Smooth muscle cell (in vitro differentiated cells): ENCODE measurements around the gene ZC3H7B. TPM values are rescaled to one million over a fixed set of nuclear protein-coding genes. Genes with fewer than 3 reads are reported as not detected.

Experiments used
- DNase-seq: peaks from one replicate; lab custom pipeline; 2025; ENCODE audit not compliant: unreplicated experiment; lab: John Stamatoyannopoulos, UW
- H2AFZ ChIP-seq: fragments of 200-600 bp; sonication (generic); 2 replicates; pipeline ENCODE4 v1.6.0; 2016; ENCODE audit warnings: antibody characterized with exemption, low read depth, mild to moderate bottlenecking
- H3F3A ChIP-seq: fragments of 200-600 bp; sonication (generic); 2 replicates; pipeline ENCODE4 v1.6.0; 2017; ENCODE audit warnings: antibody characterized with exemption, low read depth
- H3K27ac ChIP-seq: fragments of 200-600 bp; sonication (generic); 2 replicates; pipeline ENCODE4 v1.5.1; 2016; ENCODE audit warnings: low read depth, mild to moderate bottlenecking
- H3K27me3 ChIP-seq: fragments of 200-600 bp; sonication (generic); 2 replicates; pipeline ENCODE4 v1.6.1; 2016; ENCODE audit warnings: low read depth, mild to moderate bottlenecking
- H3K36me3 ChIP-seq: fragments of 200-600 bp; sonication (generic); 2 replicates; pipeline ENCODE4 v1.5.1; 2016; ENCODE audit warnings: low read depth
- H3K4me1 ChIP-seq: fragments of 200-600 bp; sonication (generic); 2 replicates; pipeline ENCODE4 v1.5.1; 2016; ENCODE audit warnings: low read depth
- H3K4me2 ChIP-seq: fragments of 200-600 bp; sonication (generic); 2 replicates; pipeline ENCODE4 v1.6.0; 2016; ENCODE audit warnings: mild to moderate bottlenecking
- H3K4me3 ChIP-seq: fragments of 200-600 bp; sonication (generic); 2 replicates; pipeline ENCODE4 v1.5.1; 2016; ENCODE audit warnings: mild to moderate bottlenecking
- H3K79me2 ChIP-seq: fragments of 200-600 bp; sonication (generic); 2 replicates; pipeline ENCODE4 v1.6.0; 2016; ENCODE audit warnings: low read depth, mild to moderate bottlenecking
- H3K9ac ChIP-seq: fragments of 200-600 bp; sonication (generic); 2 replicates; pipeline ENCODE4 v1.6.0; 2016; ENCODE audit warnings: low read depth
- H3K9me3 ChIP-seq: fragments of 200-600 bp; sonication (generic); replicated peaks from 2 replicates; pipeline ENCODE4 v1.5.1; 2016; ENCODE audit warnings: low read depth
- H4K20me1 ChIP-seq: fragments of 200-600 bp; sonication (generic); 2 replicates; pipeline ENCODE4 v1.6.0; 2016; ENCODE audit warnings: low read depth
- CTCF ChIP-seq: fragments of 200-600 bp; sonication (generic); IDR thresholded peaks from 2 replicates; pipeline ENCODE4 v1.5.1; 2017; ENCODE audit warnings: borderline replicate concordance, mild to moderate bottlenecking, antibody characterized with exemption; ENCODE audit not compliant: insufficient read depth, poor library complexity, severe bottlenecking
- WGBS: methylation state at CpG from one replicate; pipeline ENCODE4 v1.1.7; 2016; ENCODE audit warnings: low lambda C conversion rate; 5-methylcytosine and 5-hydroxymethylcytosine counted together
- polyA plus RNA-seq: library from polyadenylated mRNA; unstranded; fragments of >200 nt; fragmentation: Nextera tagmentation; extraction: Ambion mirVana; gene quantifications from 2 replicates; pipeline ENCODE4 v1.2.1, GENCODE V29; 2016
- total RNA-seq: library from RNA; depleted of rRNA; stranded (reverse); fragments of >200 nt; gene quantifications from 2 replicates; pipeline ENCODE4 v1.2.3, GENCODE V29; 2014

Gene ZC3H7B
- total and polyA plus RNA-seq, 2 experiments from 2014 or later, result 3.7 to 20.6 TPM

GRCh38 chr22:41340357-41340756, 39.0 kb downstream of the ZC3H7B start:
- Histone ChIP-seq H3K9ac (no peak overlapping the region), H2AFZ (no peak overlapping the region), H4K20me1 (no peaks in the 10 kb centered on the region), H3K79me2 (no peaks in the 10 kb centered on the region), H3K9me3 (no peaks in the 10 kb centered on the region), H3F3A (no peaks in the 10 kb centered on the region), H3K27ac (no peak overlapping the region), H3K4me3 (no peak overlapping the region), H3K27me3 (no peaks in the 10 kb centered on the region), H3K4me1 (no peaks in the 10 kb centered on the region), H3K36me3 (no peaks in the 10 kb centered on the region), H3K4me2 (no peak overlapping the region)
- 98% methylated on average over 11 of the region's 11 CpGs for WGBS
- no peak for DNase-seq
- no peak for TF ChIP-seq CTCF

GRCh38 chr22:41341012-41341411, 39.7 kb downstream of the ZC3H7B start:
- Histone ChIP-seq H3K36me3 (no peaks in the 10 kb centered on the region), H3F3A (no peaks in the 10 kb centered on the region)
- 99% methylated on average over 7 of the region's 8 CpGs for WGBS

GRCh38 chr22:41341990-41342389, 40.7 kb downstream of the ZC3H7B start:
- no peaks in the 10 kb centered on the region for H3K36me3 ChIP-seq
- 100% methylated on average over 1 of the region's 3 CpGs for WGBS

More at GRCh38 chr22:41341012-41341411, 39.7 kb downstream of the ZC3H7B start:
- H4K20me1 ChIP-seq, result no peaks in the 10 kb centered on the region
- H3K9ac ChIP-seq, result no peak overlapping the region
- H3K9me3 ChIP-seq, result no peaks in the 10 kb centered on the region
- no peak for TF ChIP-seq CTCF
- H3K4me3 ChIP-seq, result no peak overlapping the region
- H3K79me2 ChIP-seq, result no peaks in the 10 kb centered on the region
- H3K27ac ChIP-seq, result no peak overlapping the region
- no peaks in the 10 kb centered on the region for H3K4me1 ChIP-seq
- no peaks in the 10 kb centered on the region for H3K27me3 ChIP-seq
- no peak for DNase-seq
- no peak overlapping the region for H2AFZ ChIP-seq
- no peak overlapping the region for H3K4me2 ChIP-seq

More at GRCh38 chr22:41341990-41342389, 40.7 kb downstream of the ZC3H7B start:
- Histone ChIP-seq H3F3A (no peaks in the 10 kb centered on the region), H3K4me3 (no peak overlapping the region), H3K4me2 (no peak overlapping the region), H3K27ac (no peak overlapping the region), H4K20me1 (no peaks in the 10 kb centered on the region), H3K27me3 (no peaks in the 10 kb centered on the region), H3K79me2 (no peaks in the 10 kb centered on the region), H3K4me1 (no peaks in the 10 kb centered on the region), H3K9me3 (no peaks in the 10 kb centered on the region), H2AFZ (no peak overlapping the region), H3K9ac (no peak overlapping the region)
- no peak for TF ChIP-seq CTCF
- DNase-seq, result no peak
